Activated CD8-positive, alpha-beta memory T cell treated with anti-CD3 and anti-CD28 coated beads for 36 hours (primary cell): Measurements from ENCODE around the gene PPP2R3A. TPM values are rescaled to one million over a fixed set of nuclear protein-coding genes. Genes with fewer than 3 reads are reported as not detected.
"Not testable (repeated sequence)": the region's sequence is repeated elsewhere in the genome, so short reads cannot be mapped to it uniquely, and the experiment has no call there.

Source experiments
- CTCF ChIA-PET: fragments of 350-600 bp; sonication (Branson Sonifier 250); formaldehyde crosslinking; loops from one replicate; lab custom pipeline; 2021; ENCODE audit warnings: antibody characterized with exemption; lab: Charles Lee
- POLR2A ChIA-PET: fragments of 350-600 bp; sonication (Branson Sonifier 250); formaldehyde crosslinking; loops from one replicate; lab custom pipeline; 2021; ENCODE audit warnings: antibody characterized with exemption; lab: Charles Lee
- total RNA-seq, 2 experiments: library from RNA; stranded (reverse); gene quantifications; one replicate each; pipeline ENCODE4 v1.2.3, GENCODE V29; 2021

The PPP2R3A gene
- total RNA-seq, 2 experiments from 2014 or later, result 0.08 to 0.21 TPM

- POLR2A ChIA-PET, result no interaction called here
- CTCF ChIA-PET, result interaction anchor here (0.6 to 2.3 kb wide), 3 partner anchors 15 to 939 kb away, joined by 3 to 8 read pairs (median 4); partner anchors contain the start of gene STAG1
Measured at GRCh38 chr3:136074546-136075170, 109.1 kb downstream of the PPP2R3A start.

- ChIA-PET CTCF (interaction anchor here (0.6 to 2.3 kb wide), 4 partner anchors 14 to 939 kb away, joined by 3 to 8 read pairs (median 4); partner anchors contain the start of gene STAG1), POLR2A (no interaction called here)
Measured at GRCh38 chr3:136075218-136075808, 109.8 kb downstream of the PPP2R3A start.

DNA sequence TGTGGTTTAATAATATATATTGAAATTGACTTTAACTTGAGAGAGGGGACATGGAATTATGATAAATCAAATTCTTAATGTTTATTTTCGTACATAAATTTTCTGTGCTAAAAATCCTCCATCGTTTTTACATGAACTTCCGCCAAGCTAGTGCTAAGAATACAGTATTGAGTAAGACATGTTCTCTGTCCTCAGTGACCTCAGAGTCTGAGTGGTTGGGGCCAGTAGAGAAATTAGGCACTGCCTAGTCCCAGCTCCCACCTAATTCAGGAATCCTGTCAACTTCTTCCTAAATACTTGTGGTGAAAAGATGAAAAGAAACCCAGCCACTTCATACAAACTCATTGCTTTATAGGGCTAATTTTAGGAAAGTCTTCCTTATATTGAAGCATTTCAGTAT, 110.3 kb downstream of the PPP2R3A start:
- CTCF ChIA-PET, result interaction anchor here (1.2 to 2.3 kb wide), 4 partner anchors 14 to 677 kb away, joined by 3 to 8 read pairs (median 6); partner anchors contain the start of gene STAG1
- POLR2A ChIA-PET, result interaction anchor here (0.6 kb wide), 1 partner anchor 955 kb away, joined by 3 read pairs; no protein-coding TSS in a partner anchor

- CTCF ChIA-PET, result interaction anchor here (0.7 to 0.9 kb wide), 5 partner anchors 14 to 817 kb away, joined by 3 read pairs; no protein-coding TSS in a partner anchor
- POLR2A ChIA-PET, result no interaction called here
Measured at GRCh38 chr3:136078421-136079364, 113.2 kb downstream of the PPP2R3A start.

DNA sequence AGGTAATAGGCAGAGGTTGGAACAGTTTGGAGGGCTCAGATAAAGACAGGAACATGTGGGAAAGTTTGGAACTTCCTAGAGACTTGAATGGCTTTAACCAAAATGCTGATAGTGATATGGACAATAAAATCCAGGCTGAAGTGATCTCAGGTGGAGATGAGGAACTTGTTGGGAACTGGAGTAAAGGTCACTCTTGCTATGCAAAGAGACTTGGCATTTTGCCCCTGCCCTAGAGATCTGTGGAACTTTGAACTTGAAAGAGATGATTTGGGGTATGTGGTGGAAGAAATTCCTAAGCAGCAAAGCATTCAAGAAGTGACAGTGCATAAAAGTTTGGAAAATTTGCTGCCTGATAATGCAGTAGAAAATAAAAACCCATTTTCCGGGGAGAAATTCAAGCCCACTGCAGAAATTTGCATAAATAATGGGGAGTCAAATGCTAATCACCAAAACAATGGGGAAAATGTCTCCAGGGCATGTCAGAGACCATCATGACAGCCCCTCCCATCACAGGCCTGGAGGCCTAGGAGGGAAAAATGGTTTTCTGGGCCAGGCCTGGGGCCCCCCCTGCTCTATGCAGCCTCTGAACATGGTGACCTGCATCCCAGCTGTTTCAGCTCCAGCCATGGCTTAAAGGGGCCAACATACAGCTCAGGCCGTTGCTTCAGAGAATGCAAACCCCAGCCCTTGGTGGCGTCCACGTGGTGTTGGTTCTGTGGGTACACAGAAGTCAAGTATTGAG, 118.3 kb downstream of the PPP2R3A start:
- CTCF ChIA-PET, POLR2A ChIA-PET: not testable (repeated sequence)

GRCh38 chr3:136085067-136085466, 119.5 kb downstream of the PPP2R3A start:
- CTCF ChIA-PET, result interaction anchor here (1.8 kb wide), 1 partner anchor 19 kb away, joined by 5 read pairs; no protein-coding TSS in a partner anchor
- POLR2A ChIA-PET, result not testable (repeated sequence)

DNA sequence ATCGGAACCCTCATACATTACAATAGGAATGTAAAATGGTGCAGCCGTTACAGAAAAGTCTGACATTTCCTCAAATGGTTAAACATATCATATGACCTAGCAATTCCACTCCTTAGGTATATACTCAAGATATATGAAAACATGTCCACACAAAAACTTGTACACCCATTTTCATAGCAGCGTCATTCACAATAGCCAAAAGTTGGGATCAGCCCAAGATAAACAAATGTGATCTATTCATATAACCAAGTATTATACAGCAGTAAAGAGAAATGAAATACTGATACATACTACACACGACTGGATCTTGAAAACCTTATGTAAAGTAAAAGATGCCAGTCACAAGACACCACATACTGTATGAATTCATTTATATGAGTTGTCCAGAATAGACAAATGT, 128.2 kb downstream of the PPP2R3A start:
- ChIA-PET POLR2A (no interaction called here), CTCF (no interaction called here)

- CTCF ChIA-PET, result interaction anchor here (2.2 kb wide), 1 partner anchor 19 kb away, joined by 5 read pairs; no protein-coding TSS in a partner anchor
- POLR2A ChIA-PET, result no interaction called here
Measured at GRCh38 chr3:136105044-136105443, 139.5 kb downstream of the PPP2R3A start.

- ChIA-PET POLR2A (no interaction called here), CTCF (no interaction called here)
Measured at GRCh38 chr3:136106101-136106500, 140.6 kb downstream of the PPP2R3A start.

DNA sequence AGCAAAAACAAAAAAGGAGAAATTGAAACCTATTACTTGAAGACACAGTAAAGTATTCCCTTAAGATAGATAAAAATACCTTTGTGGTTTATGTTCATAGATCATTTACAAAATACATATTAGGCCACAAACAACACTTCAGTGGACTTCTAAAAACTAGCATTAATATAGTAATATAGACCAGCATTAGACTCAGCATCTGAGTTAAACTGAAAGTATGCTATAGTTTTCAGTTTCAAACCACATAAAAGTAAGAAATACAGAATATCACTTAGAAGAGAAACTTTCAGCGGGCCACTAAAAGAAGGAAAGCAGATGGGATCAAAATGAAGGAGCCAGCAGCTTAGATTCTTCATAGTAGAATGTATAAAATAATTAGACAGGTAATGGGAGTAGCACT, 144.0 kb downstream of the PPP2R3A start:
- POLR2A ChIA-PET, result no interaction called here
- CTCF ChIA-PET, result interaction anchor here (0.6 kb wide), 1 partner anchor 87 kb away, joined by 3 read pairs; the partner anchor contains the start of gene MSL2

DNA sequence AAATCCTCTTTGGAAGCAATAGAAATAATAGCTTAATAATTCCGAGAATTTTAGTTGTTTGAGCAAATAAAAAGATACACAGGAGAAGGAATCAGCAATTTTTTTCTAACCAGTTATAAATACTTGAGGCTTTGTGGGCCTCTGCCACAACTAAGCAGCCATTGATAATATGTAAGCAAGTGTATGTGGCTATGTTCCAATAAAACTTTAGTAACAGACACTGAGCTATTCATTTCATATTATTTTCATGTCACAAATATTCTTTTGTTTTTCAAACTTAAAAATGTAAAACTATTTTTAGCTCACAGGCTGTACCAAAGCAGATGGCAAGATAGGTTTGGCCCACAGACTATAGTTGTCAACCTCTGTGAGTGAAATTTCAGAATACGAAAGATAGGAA, 145.0 kb downstream of the PPP2R3A start:
- POLR2A ChIA-PET, result interaction anchor here (0.6 kb wide), 1 partner anchor 87 kb away, joined by 5 read pairs; no protein-coding TSS in a partner anchor
- CTCF ChIA-PET, result no interaction called here

GRCh38 chr3:136114421-136114820, 148.9 kb downstream of the PPP2R3A start:
- ChIA-PET CTCF (no interaction called here), POLR2A (no interaction called here)

DNA sequence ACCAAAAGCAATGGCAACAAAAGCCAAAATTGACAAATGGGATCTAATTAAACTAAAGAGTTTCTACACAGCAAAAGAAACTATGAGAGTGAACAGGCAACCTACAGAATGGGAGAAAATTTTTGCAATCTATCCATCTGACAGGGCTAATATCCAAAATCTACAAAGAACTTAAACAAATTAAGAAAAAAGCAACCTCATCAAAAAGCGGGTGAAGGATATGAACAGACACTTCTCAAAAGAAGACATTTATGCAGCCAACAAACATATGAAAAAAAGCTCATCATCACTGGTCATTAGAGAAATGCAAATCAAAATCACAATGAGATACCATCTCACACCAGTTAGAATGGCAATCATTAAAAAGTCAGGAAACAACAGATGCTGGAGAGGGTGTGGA, 153.8 kb downstream of the PPP2R3A start:
- CTCF ChIA-PET, POLR2A ChIA-PET: not testable (repeated sequence)

DNA sequence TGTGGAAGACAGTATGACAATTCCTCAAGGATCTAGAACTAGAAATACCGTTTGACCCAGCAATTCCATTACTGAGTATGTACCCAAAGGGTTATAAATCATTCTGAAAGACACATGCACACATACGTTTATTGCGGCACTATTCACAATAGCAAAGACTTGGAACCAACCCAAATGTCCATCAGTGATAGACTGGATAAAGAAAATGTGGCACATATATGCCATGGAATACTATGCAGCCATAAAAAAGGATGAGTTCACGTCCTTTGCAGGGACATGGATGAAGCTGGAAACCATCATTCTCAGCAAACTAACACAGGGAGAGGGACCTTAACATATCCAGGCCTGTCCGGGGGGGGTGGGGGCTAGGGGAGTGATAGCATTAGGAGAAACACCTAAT, 154.3 kb downstream of the PPP2R3A start:
- POLR2A ChIA-PET, CTCF ChIA-PET: not testable (repeated sequence)

DNA sequence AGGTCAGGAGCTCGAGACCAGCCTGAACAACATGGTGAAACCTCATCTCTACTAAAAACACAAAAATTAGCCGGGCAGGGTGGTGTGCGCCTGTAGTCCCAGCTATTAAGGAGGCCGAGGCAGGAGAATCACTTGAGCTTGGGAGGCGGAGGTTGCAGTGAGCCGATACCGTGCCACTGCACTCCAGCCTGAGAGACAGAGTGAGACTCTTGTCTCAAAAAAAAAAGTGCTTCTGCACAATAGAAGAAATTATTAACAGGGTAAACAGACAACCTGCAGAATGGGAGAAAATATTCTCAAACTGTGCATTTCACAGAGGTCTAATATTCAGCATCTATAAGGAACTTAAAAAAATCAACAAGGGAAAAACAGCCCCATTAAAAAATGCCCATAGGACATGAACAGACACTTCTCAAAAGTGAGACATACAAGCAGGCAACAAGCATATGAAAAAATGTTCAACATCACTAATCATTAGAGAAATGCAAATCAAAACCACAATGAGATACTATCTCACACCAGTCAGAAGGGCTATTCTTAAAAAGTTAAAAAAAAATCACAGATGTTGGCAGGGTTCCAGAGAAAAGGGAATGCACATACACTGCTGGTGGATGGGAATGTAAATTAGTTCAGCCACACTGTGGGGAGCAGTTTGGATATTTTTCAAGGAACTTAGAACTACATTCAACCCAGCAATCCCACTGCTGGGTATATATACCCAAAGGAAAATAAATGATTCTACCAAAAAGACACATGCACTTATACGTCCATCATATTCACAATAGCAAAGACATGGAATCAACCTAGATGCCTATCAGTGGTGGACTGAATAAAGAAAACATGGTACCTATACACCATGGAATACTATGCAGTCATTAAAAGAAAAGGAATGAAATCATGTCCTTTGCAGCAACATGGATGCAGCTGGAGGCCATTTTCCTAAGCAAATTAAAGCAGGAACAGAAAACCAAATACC, 155.1 kb downstream of the PPP2R3A start:
- CTCF ChIA-PET, result no interaction called here
- POLR2A ChIA-PET, result no interaction called here

GRCh38 chr3:136122006-136122405, 156.5 kb downstream of the PPP2R3A start:
- ChIA-PET CTCF (no interaction called here), POLR2A (no interaction called here)

DNA sequence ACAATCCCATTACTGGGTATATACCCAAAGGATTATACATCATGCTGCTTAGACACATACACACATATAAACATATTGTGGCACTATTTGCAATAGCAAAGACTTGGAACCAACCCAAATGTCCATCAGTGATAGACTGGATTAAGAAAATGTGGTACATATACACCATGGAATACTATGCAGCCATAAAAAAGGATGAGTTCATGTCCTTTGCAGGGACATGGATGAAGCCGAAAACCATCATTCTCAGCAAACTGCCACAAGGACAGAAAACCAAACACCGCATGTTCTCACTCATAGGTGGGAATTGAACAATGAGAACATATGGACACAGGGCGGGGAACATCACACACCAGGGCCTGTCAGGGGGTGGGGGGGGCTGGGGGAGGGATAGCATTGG, 166.1 kb downstream of the PPP2R3A start:
- CTCF ChIA-PET, POLR2A ChIA-PET: not testable (repeated sequence)

DNA sequence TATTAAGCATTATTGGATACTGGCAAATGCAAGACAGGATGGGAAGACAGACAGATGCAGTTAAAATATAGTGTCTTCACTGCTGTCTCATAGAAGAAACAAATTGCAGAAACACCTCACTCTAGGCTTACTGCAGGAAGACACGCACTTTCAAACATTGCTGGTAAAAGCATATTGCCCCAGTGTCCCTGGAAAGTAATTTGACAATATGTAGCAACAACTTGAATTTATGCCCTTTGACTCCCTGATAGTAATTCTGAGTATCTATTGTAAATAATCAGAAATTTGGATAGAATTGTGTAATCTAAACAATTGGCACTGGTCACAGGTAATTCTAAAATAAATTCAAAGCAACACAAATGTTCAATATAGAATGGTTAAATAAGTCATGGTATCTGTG, 168.6 kb downstream of the PPP2R3A start:
- CTCF ChIA-PET, result interaction anchor here (0.6 kb wide), 1 partner anchor 26 kb away, joined by 3 read pairs; no protein-coding TSS in a partner anchor
- POLR2A ChIA-PET, result no interaction called here
